MG63 (cell line): ENCODE results near the gene L2HGDH. TPM values are rescaled to one million over a fixed set of nuclear protein-coding genes. Genes with fewer than 3 reads are reported as not detected.
A peak's percentile ranks its signal among the peaks of the same experiment; 100 is the strongest.
"Not testable (repeated sequence)": the region's sequence is repeated elsewhere in the genome, so short reads cannot be mapped to it uniquely, and the experiment has no call there.

ENCODE experiments used
- DNase-seq: peaks from one replicate; pipeline ENCODE4 v3.0.0-alpha.2; 2020
- H3K27me3 ChIP-seq: fragments of 250-450 bp; sonication (Bioruptor Pico); 2 replicates; pipeline ENCODE4 v1.5.1; 2020; ENCODE audit warnings: mild to moderate bottlenecking, moderate library complexity
- H3K36me3 ChIP-seq: fragments of 250-450 bp; sonication (Bioruptor Pico); 2 replicates; pipeline ENCODE4 v1.5.1; 2020; ENCODE audit warnings: mild to moderate bottlenecking, moderate library complexity
- H3K4me3 ChIP-seq: fragments of 250-450 bp; sonication (Bioruptor Pico); 2 replicates; pipeline ENCODE4 v1.5.1; 2020; ENCODE audit warnings: mild to moderate bottlenecking, moderate library complexity
- H3K9me3 ChIP-seq: fragments of 250-450 bp; sonication (Bioruptor Pico); 2 replicates; pipeline ENCODE4 v1.5.1; 2020; ENCODE audit warnings: mild to moderate bottlenecking, moderate library complexity
- total RNA-seq: library from RNA; depleted of rRNA; stranded (reverse); fragments of >200 nt; shearing (Covaris generic); gene quantifications from 2 replicates; pipeline ENCODE4 v1.2.3, GENCODE V29; 2014; ENCODE audit warnings: low replicate concordance; rRNA removed

Gene L2HGDH
- 10.4 and 12.5 TPM in 2 replicates for total RNA-seq

GRCh38 chr14:50311972-50312733, at the start of gene L2HGDH, which contains the start of gene DMAC2L:
L2HGDH (minus strand) TSS chr14:50312229; CDS start chr14:50312150, 79 bp downstream.
DMAC2L (plus strand) TSS chr14:50312324; CDS start chr14:50321488, 9,164 bp downstream.
- no peaks in the 10 kb centered on the region for H3K27me3 ChIP-seq
- no peaks in the 10 kb centered on the region for H3K9me3 ChIP-seq
- peak; percentile 89 for DNase-seq
- H3K4me3 ChIP-seq: peak within 1 kb of the TSS; percentile 82
- H3K36me3 ChIP-seq: no peaks in the 10 kb centered on the region

GRCh38 chr14:50360851-50361250, 48.8 kb upstream of the L2HGDH start:
- H3K27me3 ChIP-seq: no peaks in the 10 kb centered on the region
- no peak overlapping the region for H3K4me3 ChIP-seq
- no peak for DNase-seq
- H3K36me3 ChIP-seq: no peaks in the 10 kb centered on the region; the same call in 1 of the 2 replicates
- 0 out of 2 replicates have a peak, but pooled peaks cover 3% of the 10 kb centered on the region for H3K9me3 ChIP-seq

- H3K36me3 ChIP-seq: no peaks in the 10 kb centered on the region; the same call in 1 of the 2 replicates
- H3K4me3 ChIP-seq: no peak overlapping the region
- 0 out of 2 replicates have a peak, but pooled peaks cover 3% of the 10 kb centered on the region for H3K9me3 ChIP-seq
- H3K27me3 ChIP-seq: no peaks in the 10 kb centered on the region
- DNase-seq: no peak
These were observed 48.1 kb upstream of the L2HGDH start for GRCh38 chr14:50360093-50360492.

- no peaks in the 10 kb centered on the region; the same call in 1 of the 2 replicates for H3K36me3 ChIP-seq
- no peak for DNase-seq
These were observed 47.6 kb upstream of the L2HGDH start for GRCh38 chr14:50359631-50360030.

GRCh38 chr14:50357753-50358395, 45.8 kb upstream of the L2HGDH start:
- Histone ChIP-seq H3K27me3 (no peaks in the 10 kb centered on the region), H3K36me3 (no peaks in the 10 kb centered on the region; the same call in 1 of the 2 replicates), H3K9me3 (0 out of 2 replicates have a peak, but pooled peaks cover 3% of the 10 kb centered on the region), H3K4me3 (no peak overlapping the region)
- no peak for DNase-seq

More at GRCh38 chr14:50359631-50360030, 47.6 kb upstream of the L2HGDH start:
- 0 out of 2 replicates have a peak, but pooled peaks cover 3% of the 10 kb centered on the region for H3K9me3 ChIP-seq
- H3K27me3 ChIP-seq: no peaks in the 10 kb centered on the region
- no peak overlapping the region for H3K4me3 ChIP-seq

- Histone ChIP-seq H3K9me3 (no peaks in the 10 kb centered on the region), H3K27me3 (no peaks in the 10 kb centered on the region), H3K36me3 (no peaks in the 10 kb centered on the region; the same call in 1 of the 2 replicates), H3K4me3 (no peak overlapping the region)
- no peak for DNase-seq
These were observed 45.1 kb upstream of the L2HGDH start for GRCh38 chr14:50357124-50357523.

GRCh38 chr14:50356283-50356682, 44.3 kb upstream of the L2HGDH start:
- H3K4me3 ChIP-seq, DNase-seq, H3K9me3 ChIP-seq, H3K27me3 ChIP-seq, H3K36me3 ChIP-seq: not testable (repeated sequence)

GRCh38 chr14:50355692-50356091, 43.7 kb upstream of the L2HGDH start:
- Histone ChIP-seq H3K36me3 (no peaks in the 10 kb centered on the region; the same call in 1 of the 2 replicates), H3K27me3 (no peaks in the 10 kb centered on the region), H3K4me3 (no peak overlapping the region), H3K9me3 (no peaks in the 10 kb centered on the region)
- DNase-seq: no peak

- H3K9me3 ChIP-seq: no peaks in the 10 kb centered on the region
- no peaks in the 10 kb centered on the region for H3K27me3 ChIP-seq
- no peak for DNase-seq
- no peaks in the 10 kb centered on the region; the same call in 1 of the 2 replicates for H3K36me3 ChIP-seq
- H3K4me3 ChIP-seq: no peak overlapping the region
These were observed 42.5 kb upstream of the L2HGDH start for GRCh38 chr14:50354527-50354926.

GRCh38 chr14:50353126-50353525, 41.1 kb upstream of the L2HGDH start:
- H3K4me3 ChIP-seq: no peak overlapping the region

GRCh38 chr14:50352584-50352983, 40.6 kb upstream of the L2HGDH start:
- Histone ChIP-seq H3K9me3 (no peaks in the 10 kb centered on the region), H3K4me3 (no peak overlapping the region), H3K36me3 (no peaks in the 10 kb centered on the region), H3K27me3 (no peaks in the 10 kb centered on the region)
- no peak for DNase-seq

More at GRCh38 chr14:50353126-50353525, 41.1 kb upstream of the L2HGDH start:
- no peak for DNase-seq
- H3K9me3 ChIP-seq: no peaks in the 10 kb centered on the region
- no peaks in the 10 kb centered on the region for H3K27me3 ChIP-seq
- no peaks in the 10 kb centered on the region; the same call in 1 of the 2 replicates for H3K36me3 ChIP-seq

- no peak overlapping the region for H3K4me3 ChIP-seq
- no peaks in the 10 kb centered on the region for H3K9me3 ChIP-seq
- H3K27me3 ChIP-seq: no peaks in the 10 kb centered on the region
- H3K36me3 ChIP-seq: no peaks in the 10 kb centered on the region
- no peak for DNase-seq
These were observed 38.9 kb upstream of the L2HGDH start for GRCh38 chr14:50350975-50351374.

- DNase-seq: no peak
- H3K9me3 ChIP-seq: no peaks in the 10 kb centered on the region
- H3K27me3 ChIP-seq: no peaks in the 10 kb centered on the region
- no peaks in the 10 kb centered on the region for H3K36me3 ChIP-seq
- no peak overlapping the region for H3K4me3 ChIP-seq
These were observed 36.9 kb upstream of the L2HGDH start for GRCh38 chr14:50348933-50349332.

- DNase-seq: no peak
These were observed 35.5 kb upstream of the L2HGDH start for GRCh38 chr14:50347521-50347920.

GRCh38 chr14:50345846-50346422, 33.9 kb upstream of the L2HGDH start:
- no peak for DNase-seq
- Histone ChIP-seq H3K4me3 (no peak overlapping the region), H3K27me3 (no peaks in the 10 kb centered on the region), H3K9me3 (no peaks in the 10 kb centered on the region), H3K36me3 (no peaks in the 10 kb centered on the region; the same call in 1 of the 2 replicates)

More at GRCh38 chr14:50347521-50347920, 35.5 kb upstream of the L2HGDH start:
- H3K27me3 ChIP-seq: no peaks in the 10 kb centered on the region
- no peaks in the 10 kb centered on the region for H3K36me3 ChIP-seq
- no peaks in the 10 kb centered on the region for H3K9me3 ChIP-seq
- H3K4me3 ChIP-seq: no peak overlapping the region

GRCh38 chr14:50344876-50345563, 33.0 kb upstream of the L2HGDH start:
- no peak for DNase-seq
- H3K4me3 ChIP-seq: no peak overlapping the region
- H3K27me3 ChIP-seq: no peaks in the 10 kb centered on the region
- no peaks in the 10 kb centered on the region for H3K9me3 ChIP-seq
- no peaks in the 10 kb centered on the region; the same call in 1 of the 2 replicates for H3K36me3 ChIP-seq
